ENCODE results near the gene PROP1.
A peak's percentile ranks its signal among the peaks of the same experiment; 100 is the strongest.
"Not testable (repeated sequence)": the region's sequence is repeated elsewhere in the genome, so short reads cannot be mapped to it uniquely, and the experiment has no call there.

The PROP1 gene

GRCh38 chr5:177982072-177982727, 13.8 kb downstream of the PROP1 start:
- no peak for DNase-seq

- DNase-seq, result no peak
Observed at GRCh38 chr5:177981296-177982071, 14.6 kb downstream of the PROP1 start.

- no peak for DNase-seq
Observed at GRCh38 chr5:177980743-177981151, 15.3 kb downstream of the PROP1 start.

- not testable (repeated sequence) for DNase-seq
Observed at GRCh38 chr5:177977600-177977999, 18.4 kb downstream of the PROP1 start.

GRCh38 chr5:177973066-177973635, 22.9 kb downstream of the PROP1 start:
- DNase-seq, result no peak

- DNase-seq, result no peak
Observed at GRCh38 chr5:177972613-177973012, 23.4 kb downstream of the PROP1 start.

GRCh38 chr5:177972014-177972413, 24.0 kb downstream of the PROP1 start:
- not testable (repeated sequence) for DNase-seq

GRCh38 chr5:177968661-177969211, 27.3 kb downstream of the PROP1 start:
- no peak for DNase-seq

GRCh38 chr5:177967221-177967887, 28.7 kb downstream of the PROP1 start:
- no peak for DNase-seq

- DNase-seq, result no peak
Observed at GRCh38 chr5:177966839-177967166, 29.2 kb downstream of the PROP1 start.

GRCh38 chr5:177966009-177966838, 29.8 kb downstream of the PROP1 start:
- no peak for DNase-seq

GRCh38 chr5:177964471-177964870, 31.6 kb downstream of the PROP1 start:
- DNase-seq, result no peak

GRCh38 chr5:177963966-177964365, 32.1 kb downstream of the PROP1 start:
- DNase-seq, result no peak

- DNase-seq, result no peak
Observed at GRCh38 chr5:177959315-177959714, 36.7 kb downstream of the PROP1 start.

GRCh38 chr5:177958696-177959095, 37.3 kb downstream of the PROP1 start:
- DNase-seq, result no peak

GRCh38 chr5:177957241-177957640, 38.8 kb downstream of the PROP1 start:
- no peak for DNase-seq

- DNase-seq, result not testable (repeated sequence)
Observed at GRCh38 chr5:177953101-177953500, 42.9 kb downstream of the PROP1 start.

GRCh38 chr5:177949656-177950055, 46.4 kb downstream of the PROP1 start:
- not testable (repeated sequence) for DNase-seq

- DNase-seq, result not testable (repeated sequence)
Observed at GRCh38 chr5:177949065-177949464, 47.0 kb downstream of the PROP1 start.

- DNase-seq, result peak; percentile 78
Observed at GRCh38 chr5:177947912-177948311, 48.1 kb downstream of the PROP1 start.

- DNase-seq, result not testable (repeated sequence)
Observed at GRCh38 chr5:177945601-177946283, 50.3 kb downstream of the PROP1 start.

- DNase-seq, result not testable (repeated sequence)
Observed at GRCh38 chr5:177945145-177945544, 50.9 kb downstream of the PROP1 start.
